Aortic smooth muscle cell (primary cell): ENCODE data around the gene ZIC1. TPM values are rescaled to one million over a fixed set of nuclear protein-coding genes. Genes with fewer than 3 reads are reported as not detected.

Experiments used
- total RNA-seq: library from RNA; depleted of rRNA; stranded (reverse); fragments of >200 nt; gene quantifications from 2 replicates; pipeline ENCODE4 v1.2.3, GENCODE V29; 2014

ZIC1 gene
- under 0.01 TPM in 1 of 2 replicates, not detected in the other for total RNA-seq

DNA sequence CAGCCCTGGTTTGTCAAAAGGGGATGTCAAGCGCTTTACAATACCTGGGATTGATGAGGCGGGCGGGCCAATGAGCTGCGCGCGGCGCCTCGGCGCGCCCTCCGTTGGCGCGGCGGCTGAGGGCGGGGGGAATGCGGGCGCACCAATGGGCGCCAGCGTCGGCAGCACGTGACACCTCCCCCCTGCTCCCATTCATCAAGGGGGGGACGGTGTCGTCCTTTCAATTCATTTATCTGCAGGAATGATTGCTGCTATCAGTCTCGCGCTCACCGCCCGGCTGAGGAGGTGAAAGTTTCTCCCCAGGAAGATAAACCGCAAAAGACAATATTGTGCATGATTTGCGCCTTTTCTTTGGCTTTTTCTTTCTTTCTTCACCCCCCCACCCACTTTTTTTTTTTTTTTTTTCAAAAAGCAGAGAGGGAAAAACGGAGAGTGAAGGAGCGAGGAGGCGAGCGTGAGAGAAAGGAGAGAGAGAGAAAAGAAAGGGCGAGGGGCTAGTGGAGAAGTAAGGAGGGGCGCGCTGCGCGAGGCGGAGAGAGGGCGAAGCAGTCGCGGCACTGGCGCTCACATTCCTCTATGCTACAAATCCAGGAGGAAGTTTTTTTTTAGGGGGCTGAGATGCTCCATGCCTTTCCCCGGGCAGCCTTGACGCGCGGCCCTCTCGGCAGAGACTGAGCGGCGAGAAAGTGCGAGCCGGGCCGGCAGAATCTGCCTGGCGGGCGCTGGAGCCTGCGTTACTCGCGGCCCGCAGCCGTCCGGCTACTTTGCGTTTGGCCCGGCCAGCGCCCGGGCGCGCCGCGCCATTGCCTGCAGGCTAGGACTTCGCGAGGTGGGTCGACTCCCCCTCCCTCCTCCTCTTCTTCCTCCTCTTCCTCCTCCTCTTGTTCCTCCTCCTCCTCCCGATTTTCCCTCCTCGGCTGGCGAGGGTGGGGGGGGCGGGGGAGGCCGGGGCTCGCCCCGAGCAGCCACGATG is at the start of gene ZIC1:
TSS of gene ZIC1 (plus strand) at position 223 of the 973 bp plus-strand sequence. CDS start at position 971, 748 bp downstream.

DNA sequence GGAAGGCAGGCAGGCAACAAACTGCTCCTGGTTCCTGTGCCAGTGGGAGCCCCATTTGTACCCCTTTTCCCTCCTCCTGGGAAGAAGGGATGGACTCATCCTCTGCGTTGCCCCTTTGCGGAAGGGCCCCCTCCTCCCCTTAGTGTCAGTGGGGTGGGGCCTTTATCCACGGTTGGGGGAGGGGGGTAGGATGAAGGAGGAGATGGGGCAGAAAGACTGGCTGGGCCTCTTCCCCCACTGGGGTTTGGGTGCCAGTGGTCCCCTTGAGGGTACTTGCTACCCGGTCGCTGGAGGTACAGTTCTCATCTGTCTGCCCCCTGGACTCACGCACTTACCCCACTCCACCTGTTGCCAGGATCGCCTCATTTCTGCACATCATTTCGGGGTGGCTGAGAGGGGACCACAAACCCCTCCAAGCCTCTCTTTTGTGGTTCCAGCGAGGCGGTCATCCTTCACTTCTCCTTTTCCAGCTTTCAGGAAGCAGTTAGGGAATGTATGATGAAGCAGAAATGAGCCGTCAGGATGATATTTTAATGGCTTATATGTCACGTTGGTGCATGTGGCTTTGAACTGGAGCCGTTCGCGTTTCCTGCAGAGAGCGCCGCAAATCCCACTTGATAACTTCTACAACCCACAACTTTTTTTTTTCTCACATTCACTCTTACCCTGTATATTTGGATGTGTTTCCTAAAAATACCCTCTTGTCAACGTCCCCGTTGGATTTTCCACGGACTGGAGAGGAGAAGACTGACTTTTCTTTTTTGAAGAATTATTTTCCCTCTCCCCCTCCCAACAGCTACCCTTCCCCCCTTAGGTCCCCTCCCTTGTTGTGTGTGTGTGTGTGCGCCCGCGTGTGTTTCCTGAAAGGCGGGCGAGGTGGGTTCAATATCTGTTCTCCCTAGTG is 2.9 kb upstream of the ZIC1 start, which contains the start of gene ZIC4:
TSS of gene ZIC4 (minus strand) at position 516 of the 904 bp plus-strand sequence. CDS start 3,746 bp downstream, outside the sequence.

Other genes with a start within 250 kb of the ZIC1 start
- gene ZIC4, start 2.8 kb upstream of the ZIC1 start, total RNA-seq, result 0.06 TPM in 1 of 2 replicates, not detected in the other